ENCODE results near the gene GPX3.

The GPX3 gene

DNA sequence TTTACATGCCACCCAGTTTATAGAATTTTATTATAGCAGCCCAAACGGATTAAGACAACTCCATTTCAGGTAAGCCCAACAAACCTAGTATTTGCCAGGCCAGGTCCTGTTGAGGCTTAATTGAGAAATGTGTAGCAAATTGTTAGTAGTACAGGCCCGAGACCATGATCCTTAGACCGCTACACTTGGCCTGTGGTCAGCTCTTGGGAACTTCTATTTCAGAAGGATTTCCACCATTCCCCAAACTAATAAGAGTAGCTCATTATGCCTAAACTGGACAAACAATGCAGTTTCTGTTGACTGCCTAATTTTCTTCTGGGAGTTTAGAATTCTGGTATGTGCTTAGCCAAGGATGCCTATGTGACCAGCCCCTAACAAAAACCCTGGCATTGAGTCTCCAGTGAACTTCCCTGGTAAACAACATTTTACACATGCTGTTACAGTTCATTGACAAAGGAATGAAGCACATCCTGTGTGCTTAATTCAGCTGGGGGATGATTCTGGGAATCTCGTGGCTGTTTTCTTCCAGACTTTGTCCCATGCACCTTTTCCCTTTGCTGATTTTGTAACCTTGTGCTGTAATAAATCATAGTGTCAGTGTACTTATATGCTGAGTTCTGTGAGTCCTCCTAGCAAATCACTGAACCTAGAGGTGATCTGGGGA lies 5.6 kb upstream of the GPX3 start:
- DNase-seq (no peak), ATAC-seq (no peak)

- no peak for ATAC-seq
- no peak for DNase-seq
Observed at GRCh38 chr5:151015974-151016587, 4.3 kb upstream of the GPX3 start.

DNA sequence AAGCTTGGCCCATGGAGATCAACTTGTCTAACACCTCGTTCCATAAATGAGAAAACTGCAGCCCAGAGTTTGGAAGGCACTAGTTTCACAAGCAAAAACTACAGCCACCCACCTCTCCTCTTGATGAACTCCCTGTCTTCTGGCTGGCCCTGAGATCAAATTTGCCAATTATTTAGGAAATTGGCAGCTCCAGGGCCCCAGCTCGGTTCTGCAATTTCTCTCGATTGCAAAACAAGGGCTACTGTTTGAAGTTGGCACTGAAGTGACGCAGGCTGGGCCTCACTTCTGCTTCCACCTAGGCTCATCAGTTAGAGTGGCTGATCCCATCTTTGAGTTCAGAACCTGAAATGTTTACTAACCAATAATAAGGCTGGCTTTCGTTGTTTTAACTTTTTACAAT lies 3.7 kb upstream of the GPX3 start:
- DNase-seq, result no peak

GRCh38 chr5:151017897-151018296 lies 2.5 kb upstream of the GPX3 start:
- DNase-seq (no peak), ATAC-seq (no peak)

More for the DNA sequence above, 3.7 kb upstream of the GPX3 start:
- ATAC-seq, result no peak

- no peak for ATAC-seq
- DNase-seq, result no peak
Observed at GRCh38 chr5:151018846-151019245, 1.5 kb upstream of the GPX3 start.

DNA sequence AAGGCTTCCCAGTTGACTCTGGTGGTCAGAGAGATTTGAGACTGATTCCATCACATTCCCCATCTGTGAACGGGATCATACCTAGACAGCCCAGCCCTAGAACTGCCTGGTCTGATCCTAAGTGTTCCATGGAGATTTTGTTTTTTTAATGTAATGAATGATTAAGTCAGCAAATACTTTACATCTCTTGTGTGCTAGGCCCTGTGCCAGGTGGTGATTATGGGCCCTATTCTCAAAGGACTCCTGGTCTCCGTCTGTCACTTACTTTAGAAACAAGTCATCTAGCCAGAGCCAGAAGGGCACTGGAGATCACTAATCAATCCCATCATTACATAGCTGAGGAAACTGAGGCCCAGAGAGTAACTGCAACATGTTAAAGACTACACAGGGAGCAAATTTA lies 1.1 kb upstream of the GPX3 start:
- ATAC-seq (no peak), DNase-seq (no peak)

- ATAC-seq (no peak), DNase-seq (no peak)
Observed at GRCh38 chr5:151021746-151022145, 1.4 kb downstream of the GPX3 start.

GRCh38 chr5:151022511-151023018 lies 2.2 kb downstream of the GPX3 start:
- DNase-seq, result no peak
- ATAC-seq, result peak; percentile 14

- ATAC-seq (no peak), DNase-seq (no peak)
Observed at GRCh38 chr5:151023047-151023615, 2.7 kb downstream of the GPX3 start.

DNA sequence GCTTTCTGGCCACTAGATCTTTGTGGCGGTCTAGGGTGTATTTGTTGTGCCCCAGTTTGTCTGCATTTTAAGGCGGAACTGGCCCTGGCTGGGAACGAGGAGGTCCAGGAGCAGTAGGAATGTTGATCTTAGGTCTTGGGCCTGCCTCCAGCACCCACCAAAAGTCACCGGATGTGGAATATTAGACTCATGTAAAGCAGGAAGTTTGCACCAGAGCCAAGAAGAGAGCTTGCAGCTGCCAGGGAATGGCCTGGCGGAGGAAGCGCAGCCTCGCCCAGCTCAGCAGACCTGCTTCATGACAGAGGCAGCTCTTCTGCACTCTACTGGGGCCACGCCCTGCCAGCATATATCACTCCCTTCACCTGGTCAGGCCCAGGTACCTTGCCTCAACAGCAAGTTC lies 3.3 kb downstream of the GPX3 start:
- ATAC-seq (no peak), DNase-seq (no peak)

- ATAC-seq (no peak), DNase-seq (no peak)
Observed at GRCh38 chr5:151024440-151025249, 4.3 kb downstream of the GPX3 start.

DNA sequence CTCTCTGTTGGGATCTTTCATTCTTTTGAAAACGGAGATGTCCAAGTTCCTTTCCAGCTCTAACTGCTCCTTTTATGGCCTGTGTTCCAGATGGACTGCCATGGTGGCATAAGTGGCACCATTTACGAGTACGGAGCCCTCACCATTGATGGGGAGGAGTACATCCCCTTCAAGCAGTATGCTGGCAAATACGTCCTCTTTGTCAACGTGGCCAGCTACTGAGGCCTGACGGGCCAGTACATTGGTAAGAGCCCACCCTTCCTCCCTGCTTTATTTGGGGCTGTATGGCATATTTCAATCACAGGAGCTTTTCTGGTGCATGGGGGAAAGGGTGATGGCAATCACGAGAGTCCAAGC lies 4.8 kb downstream of the GPX3 start:
- ATAC-seq (no peak), DNase-seq (no peak)

GRCh38 chr5:151026088-151026487 lies 5.7 kb downstream of the GPX3 start:
- no peak for DNase-seq
- ATAC-seq, result no peak

- DNase-seq (no peak), ATAC-seq (no peak)
Observed at GRCh38 chr5:151026679-151027078, 6.3 kb downstream of the GPX3 start.

GRCh38 chr5:151027961-151028479 lies 7.6 kb downstream of the GPX3 start:
- DNase-seq (no peak), ATAC-seq (no peak)

DNA sequence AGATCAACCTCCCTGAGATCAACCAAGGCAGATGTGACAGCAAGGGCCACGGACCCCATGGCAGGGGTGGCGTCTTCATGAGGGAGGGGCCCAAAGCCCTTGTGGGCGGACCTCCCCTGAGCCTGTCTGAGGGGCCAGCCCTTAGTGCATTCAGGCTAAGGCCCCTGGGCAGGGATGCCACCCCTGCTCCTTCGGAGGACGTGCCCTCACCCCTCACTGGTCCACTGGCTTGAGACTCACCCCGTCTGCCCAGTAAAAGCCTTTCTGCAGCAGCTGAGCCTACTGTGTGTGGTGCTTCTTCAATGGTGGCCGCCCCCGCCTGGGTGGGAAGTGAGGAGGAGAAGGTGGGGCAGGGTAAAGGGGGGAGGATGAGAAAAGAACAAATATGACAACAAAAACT lies 8.3 kb downstream of the GPX3 start:
- no peak for ATAC-seq
- no peak for DNase-seq

DNA sequence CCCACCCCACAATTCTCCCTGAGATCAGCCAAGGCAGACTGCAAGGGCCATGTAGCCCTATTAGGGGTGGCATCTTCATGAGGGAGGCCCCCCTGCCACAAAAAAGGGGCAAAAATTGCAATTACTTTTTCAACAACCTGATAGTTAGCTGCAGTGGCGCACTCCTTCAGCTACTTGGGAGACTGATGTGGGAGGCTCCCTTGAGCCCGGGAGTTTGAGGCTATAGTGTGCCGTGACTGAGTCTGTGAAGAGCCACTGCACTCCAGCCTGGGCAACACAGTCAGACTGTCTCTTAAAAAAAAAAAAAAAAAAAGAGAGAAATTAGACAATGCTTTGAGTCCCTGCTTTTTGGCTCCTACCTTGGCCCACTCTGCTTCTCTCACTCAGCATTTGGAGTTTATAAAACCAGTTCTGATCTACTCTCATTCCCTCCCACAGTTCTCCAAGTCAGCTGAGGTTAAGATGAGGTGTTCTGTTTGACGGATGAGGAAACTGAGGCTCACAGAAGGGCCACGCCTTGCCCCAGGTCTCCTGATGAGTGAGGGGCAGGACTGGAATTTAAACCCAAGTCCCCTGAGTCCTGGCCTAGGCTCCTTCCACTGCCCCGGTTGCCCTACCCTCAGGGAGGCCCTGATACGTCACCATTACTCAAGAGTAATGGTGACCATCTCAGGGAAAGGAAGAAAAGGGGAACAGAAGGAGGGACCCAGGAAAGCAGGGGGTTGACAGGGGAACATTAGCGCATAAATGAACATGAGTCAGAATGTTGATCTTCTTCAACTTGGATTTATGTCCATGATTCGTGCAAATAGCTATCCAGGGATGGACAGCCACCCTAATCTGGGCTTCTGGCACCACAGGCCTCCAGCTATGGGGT lies 9.0 kb downstream of the GPX3 start:
- DNase-seq (no peak), ATAC-seq (no peak)

- DNase-seq (no peak), ATAC-seq (no peak)
Observed at GRCh38 chr5:151030056-151030336, 9.6 kb downstream of the GPX3 start.

- DNase-seq (no peak), ATAC-seq (no peak)
Observed at GRCh38 chr5:151030379-151030778, 10.0 kb downstream of the GPX3 start.

DNA sequence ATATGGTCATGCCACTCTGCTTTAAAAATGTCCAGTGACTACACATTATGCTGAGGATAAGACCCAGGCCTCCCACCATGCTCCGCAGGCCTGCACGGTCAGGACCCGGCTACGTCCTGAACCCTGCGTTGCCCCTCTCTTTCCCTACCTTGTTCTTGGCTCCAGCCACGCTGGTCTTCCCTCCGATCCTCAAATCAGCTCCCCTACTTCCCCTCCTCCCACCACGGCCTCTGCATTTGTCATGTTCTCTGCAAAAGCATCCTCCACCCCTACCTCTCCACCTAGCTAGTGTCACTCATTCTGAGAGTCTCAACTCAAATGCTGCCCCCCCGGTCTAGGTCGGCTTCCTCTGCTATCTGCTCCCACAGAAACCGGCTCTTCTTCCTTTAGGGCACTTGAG lies 11.2 kb downstream of the GPX3 start:
- DNase-seq (no peak), ATAC-seq (no peak)

- DNase-seq, result no peak
- no peak for ATAC-seq
Observed at GRCh38 chr5:151033217-151033934, 13.0 kb downstream of the GPX3 start.

All from stimulated activated naive CD8-positive, alpha-beta T cell treated with anti-CD3 and anti-CD28 coated beads, Interleukin-15, Interleukin-2, amounts not matched to agents 100 U/mL and 50 U/mL, for 24 hours (primary cell).